Kidney capillary endothelial cell (primary cell): ENCODE results near the gene SLC22A31.
"Not testable (repeated sequence)": the region's sequence is repeated elsewhere in the genome, so short reads cannot be mapped to it uniquely, and the experiment has no call there.

Source experiments
- DNase-seq: peaks from one replicate; pipeline ENCODE4 v3.0.0-alpha.2; 2018; ENCODE audit warnings: low spot score

Gene SLC22A31

DNA sequence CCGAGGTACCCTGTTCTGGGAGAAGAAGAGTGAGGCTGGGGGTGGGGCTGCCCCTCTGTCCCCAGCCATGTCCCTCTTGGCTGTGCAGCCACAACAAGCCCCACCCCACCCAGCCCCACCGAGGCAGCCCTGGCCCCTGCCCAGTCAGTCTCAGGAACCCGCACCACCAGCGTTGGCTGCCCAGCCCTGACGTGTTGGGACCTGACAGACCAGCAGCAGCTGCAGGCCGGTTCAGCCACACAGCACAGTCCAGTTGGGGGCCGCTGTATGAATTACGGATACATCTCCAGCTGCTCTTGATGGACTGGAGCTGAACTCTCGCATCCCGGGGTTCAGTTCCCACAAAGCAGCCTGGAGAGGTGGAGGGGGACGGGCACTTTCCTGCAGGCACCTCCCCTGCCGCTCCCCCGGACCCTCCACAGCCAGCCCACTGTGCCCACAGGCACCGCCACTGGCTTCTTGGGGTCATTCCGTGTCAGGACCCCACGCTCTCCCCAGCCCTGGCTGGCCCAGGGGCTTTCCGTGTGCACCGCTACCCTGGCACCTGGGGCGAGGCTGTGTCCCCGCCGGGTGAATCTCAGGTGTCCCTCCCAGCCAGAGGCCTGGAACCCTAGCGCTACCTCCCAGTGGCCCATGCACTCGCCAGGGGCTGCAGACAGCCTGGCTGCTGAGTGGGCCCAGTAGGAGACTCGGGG, 21.7 kb downstream of the SLC22A31 start:
- no peak for DNase-seq

DNA sequence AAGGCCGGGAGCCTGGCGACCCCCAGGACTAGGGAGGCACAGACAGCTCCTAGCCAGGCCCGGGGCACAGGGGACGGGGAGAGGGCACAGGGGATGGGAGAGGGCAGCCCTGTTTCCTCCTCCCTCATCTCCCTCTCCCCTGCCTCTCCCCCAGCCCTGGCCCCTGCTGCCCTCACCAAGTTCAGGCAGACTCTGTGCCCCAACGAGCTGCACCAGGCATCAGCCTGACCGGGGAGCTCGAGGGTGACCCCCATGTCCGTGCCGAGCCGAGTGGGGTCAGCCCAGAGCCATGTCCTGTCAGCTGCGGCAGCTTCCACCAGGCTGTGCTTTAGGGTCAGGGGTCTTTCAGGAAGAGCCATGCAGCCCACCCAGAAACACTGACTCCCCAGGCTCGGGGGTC, 22.8 kb downstream of the SLC22A31 start:
- DNase-seq, result no peak

- no peak for DNase-seq
Observed at GRCh38 chr16:89176717-89177116, 23.6 kb downstream of the SLC22A31 start.

- no peak for DNase-seq
Observed at GRCh38 chr16:89176147-89176690, 24.1 kb downstream of the SLC22A31 start.

- DNase-seq, result no peak
Observed at GRCh38 chr16:89175280-89176146, 24.8 kb downstream of the SLC22A31 start.

DNA sequence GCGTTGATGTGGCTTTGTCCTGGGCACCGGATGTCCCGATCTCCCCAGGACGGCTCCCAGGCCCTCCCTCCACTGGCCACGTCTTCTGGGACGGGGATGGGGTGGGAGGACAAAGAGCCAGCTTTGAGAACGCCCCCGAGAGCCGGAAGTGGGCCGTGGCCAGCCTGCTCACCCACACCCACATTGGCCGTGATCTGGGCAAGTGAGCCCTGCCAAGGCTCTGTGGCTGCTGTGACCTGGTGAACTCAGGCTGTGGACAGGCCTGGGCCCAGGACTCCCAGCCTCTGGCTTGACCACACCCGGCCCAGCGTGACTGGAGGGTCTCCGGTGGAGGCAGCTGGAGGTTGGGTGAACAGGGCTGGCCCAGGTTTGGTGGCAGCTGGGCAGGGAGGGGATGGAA, 25.5 kb downstream of the SLC22A31 start:
- DNase-seq, result no peak

GRCh38 chr16:89174055-89174827, 26.1 kb downstream of the SLC22A31 start:
- DNase-seq, result no peak

DNA sequence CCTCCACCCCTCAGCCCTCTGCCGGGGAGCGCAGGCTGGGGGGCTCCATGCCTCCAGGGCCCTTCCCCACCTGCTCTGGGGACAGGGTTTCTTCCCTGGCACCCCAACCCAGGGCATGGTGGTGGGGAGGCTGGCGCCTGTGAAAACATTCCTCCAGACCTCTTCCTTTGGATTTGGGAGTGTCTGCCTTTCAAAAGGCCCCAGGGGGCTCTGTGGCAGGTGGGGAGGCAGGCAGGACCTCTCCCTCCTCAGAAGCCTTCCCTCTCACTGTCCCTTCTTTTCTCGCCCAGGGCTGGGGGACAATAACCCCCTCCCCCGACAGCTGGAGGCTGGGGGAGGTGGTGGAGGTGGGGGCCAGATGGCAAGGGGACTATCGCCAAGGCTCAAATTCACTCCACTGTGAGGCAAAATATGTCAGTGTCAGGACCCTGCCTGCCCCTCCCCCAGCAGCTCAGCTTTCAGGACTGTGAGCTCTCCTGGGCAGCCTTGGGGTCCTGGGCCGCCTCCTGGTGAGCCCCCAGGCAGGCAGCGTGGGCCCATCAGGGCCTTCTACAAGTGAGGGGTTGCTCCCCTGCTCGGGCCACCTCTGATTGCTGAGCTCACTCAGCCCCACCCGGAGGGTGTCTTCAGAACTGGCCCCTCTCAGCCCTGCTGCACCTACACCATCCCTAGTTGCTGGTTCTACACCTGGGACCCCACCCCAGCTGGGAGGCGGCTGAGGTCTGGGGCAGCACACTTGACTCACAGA, 27.0 kb downstream of the SLC22A31 start:
- DNase-seq, result no peak

DNA sequence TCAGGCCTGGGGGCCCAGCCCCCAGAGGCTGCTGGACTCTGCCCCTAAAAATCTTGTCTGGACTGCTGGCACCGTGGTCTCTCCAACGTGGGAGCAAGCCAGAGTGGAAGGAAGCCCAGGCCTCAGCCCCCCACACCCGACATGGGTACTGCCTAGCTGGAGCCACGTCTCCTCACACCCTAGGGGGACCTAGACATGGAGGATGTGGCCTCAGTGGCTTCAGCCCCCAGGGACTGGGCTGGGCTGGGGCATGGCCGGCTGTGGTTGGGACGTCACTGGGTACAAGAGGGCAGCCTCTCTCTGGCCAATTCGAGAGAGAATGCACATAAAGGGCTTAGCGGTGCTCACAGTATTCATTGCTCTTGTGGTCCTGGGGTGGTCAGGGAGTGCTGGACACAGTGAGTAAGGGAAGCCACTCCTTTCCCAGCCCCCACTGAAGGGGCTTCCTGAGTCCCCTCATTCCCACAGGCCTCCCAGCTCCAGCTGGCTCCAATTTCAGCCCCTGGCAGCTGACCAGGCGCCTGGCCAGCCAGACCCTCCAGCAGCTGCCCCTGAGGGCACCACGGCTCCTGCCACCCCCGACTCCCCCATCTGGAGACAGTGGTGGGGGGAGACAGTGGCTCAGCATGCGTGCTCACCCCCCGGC, 27.7 kb downstream of the SLC22A31 start:
- DNase-seq, result no peak

DNA sequence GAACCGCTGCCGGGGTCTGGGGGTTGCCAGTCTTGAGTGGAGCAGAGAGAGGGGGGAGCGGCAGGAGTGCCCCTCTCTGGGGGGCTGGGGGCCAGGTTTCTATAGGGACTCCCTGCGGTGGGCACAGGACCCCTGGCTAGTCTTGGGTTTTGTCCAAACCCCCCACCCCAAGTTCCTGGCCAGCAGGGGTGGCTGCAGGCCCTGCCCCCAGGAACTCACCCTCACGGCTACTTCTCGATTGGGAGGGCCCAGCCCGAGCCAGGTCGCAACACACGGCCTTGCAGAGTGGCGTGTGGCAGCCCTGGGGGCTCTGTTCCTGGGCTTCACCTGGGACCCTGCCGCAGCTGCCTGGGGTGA, 28.2 kb downstream of the SLC22A31 start:
- no peak for DNase-seq

DNA sequence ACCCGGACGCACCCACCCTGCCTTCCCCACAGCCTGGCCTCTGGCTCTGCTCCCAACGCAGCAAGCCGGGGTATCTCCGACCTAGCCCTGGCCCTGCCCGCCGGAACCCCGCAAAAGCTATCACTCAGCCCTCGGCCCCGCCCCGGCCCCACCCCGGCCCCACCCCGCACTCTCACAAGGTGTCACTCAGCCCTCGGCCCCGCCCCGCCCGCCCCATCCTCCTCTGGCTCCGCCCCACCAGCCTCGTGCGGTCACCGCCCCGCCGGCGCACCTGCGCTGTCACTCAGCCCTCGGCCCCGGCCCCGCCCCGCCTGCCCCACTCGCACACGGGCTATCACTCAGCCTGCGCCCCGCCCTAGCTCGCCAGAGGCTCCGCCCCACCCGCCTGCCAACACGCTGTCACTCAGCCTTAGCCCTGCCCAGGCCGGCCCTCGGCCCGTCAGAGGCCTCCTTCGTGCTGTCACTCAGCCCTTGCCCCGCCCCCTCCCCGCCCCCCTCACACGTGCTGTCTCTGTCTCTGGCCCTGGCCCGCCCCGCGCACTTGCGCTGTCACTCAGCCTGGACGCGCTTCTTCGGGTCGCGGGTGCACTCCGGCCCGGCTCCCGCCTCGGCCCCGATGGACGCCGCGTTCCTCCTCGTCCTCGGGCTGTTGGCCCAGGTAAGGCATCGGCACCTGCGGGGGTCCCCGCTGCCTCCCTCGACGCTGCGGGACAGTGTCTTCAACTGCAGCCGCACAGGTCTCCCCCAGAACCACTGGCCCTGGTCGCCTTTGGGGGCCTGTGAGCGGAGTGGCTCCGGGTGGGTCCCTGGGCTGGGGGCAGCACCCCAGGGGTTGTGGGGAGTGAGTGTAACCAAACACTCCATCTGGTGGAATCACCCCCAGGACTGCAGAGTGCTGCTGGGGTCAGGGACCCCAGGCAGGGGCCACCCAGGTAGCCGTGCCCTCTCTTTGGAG, 28.8 kb downstream of the SLC22A31 start, which contains the start of gene CDH15:
CDH15 (plus strand) TSS at position 533 of the 955 bp plus-strand sequence; CDS start at position 617, 84 bp downstream.
- peak; percentile 85 for DNase-seq

DNA sequence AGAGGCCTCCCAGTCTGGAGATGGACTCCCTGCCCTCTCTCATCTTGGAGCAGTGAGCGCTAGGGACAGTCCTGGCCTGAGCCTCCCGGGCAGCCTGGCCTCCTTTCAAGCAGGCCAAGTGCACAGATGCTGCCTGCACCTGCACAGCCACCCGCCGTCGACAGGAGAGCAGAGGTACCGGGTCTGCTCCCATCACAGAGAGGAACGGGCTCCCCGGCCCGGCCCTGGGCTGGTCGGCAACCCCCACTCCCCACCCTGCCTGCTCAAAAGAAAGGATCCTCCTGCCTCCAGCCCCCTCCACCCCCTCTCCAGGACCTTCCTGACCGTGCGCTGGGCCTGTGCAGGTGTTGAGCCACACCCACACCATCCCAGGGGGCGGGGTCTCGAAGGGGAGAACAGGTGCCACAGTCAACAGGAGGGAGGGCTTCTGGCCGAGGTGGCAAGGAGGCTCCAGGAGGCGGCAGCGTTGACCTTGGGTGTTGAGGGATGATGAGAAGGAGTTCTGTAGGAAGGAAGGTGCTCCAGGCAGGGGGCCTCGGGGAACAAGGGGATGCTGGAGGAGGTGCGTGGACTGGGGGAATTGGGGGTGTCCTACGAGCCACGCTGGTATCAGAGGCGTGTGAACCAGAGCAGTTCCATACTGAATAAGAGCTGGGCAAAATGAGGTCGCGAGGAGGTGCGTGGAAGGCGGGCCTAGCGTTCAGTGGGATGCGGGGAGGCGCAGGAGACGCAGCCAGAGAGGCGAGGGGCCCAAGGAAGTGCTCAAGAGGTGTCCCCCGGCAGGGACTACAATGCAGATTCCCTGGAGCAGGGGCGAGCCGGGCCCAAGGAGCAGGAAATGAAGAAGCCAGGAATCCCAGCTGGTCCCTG, 29.8 kb downstream of the SLC22A31 start:
- no peak for DNase-seq

GRCh38 chr16:89169778-89170177, 30.6 kb downstream of the SLC22A31 start:
- no peak for DNase-seq

DNA sequence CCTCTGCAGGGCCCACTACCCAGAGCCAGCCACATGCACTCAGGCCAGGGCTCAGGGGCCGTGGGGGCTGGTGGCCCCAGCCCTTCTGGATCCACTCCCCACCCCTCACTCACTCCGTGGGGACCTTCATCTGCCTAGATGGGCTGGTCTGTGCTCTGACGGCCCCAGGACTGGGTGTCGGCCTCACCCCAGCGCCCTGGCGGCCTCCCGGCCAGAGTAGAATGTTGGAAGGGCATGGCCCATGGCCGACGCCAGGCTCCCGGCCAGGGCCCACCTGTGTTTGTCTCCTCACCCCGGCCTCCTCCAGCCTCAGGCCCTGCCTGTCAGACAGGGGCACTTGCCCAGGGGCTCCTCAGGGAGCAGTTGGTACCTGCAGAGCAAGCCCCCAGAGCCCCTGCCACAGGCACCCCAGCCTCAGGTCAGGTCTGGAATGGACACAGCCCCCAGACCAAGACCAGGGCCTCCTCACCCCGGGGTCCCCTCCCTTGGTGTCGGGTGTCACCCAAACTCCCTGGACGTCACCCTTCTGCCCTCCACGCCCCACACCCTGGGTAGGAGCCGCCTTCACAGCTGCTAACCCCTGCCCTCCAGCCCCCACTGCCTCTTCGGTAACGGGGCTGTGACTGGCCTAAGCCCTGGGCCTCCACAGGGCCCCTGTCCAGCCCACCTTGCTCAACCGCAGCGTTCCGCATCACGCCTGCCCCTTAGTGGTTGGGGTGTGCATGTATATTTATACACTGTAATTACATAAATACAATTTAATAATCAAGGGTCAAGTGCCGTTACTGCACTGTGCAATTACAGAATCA, 31.8 kb downstream of the SLC22A31 start:
- no peak for DNase-seq

DNA sequence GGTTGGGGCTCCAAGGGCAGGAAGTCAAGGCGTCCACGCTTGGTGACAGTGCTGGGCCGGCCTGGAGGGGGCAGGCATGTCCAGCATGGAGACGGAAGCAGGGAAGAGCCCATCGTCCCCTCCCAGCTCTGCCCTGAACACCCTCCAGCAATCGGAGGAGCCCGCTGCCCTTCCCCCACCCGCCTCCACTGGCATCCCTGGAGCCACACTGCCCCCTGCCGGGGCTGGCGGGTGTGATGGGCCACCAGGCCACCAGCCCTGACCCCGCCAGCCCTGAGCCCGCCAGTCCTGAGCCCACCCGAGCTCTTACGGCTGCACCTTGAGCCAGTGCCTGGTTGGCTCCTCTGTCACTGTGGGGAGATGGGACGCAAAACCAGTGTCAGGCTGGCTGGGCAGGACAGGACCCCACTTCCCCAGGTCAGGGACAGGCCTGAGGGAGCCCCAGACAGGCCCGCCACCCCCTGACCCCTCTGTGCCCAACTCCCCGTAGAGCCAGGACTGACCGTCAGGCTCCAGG, 32.9 kb downstream of the SLC22A31 start:
- peak; percentile 81 for DNase-seq

DNA sequence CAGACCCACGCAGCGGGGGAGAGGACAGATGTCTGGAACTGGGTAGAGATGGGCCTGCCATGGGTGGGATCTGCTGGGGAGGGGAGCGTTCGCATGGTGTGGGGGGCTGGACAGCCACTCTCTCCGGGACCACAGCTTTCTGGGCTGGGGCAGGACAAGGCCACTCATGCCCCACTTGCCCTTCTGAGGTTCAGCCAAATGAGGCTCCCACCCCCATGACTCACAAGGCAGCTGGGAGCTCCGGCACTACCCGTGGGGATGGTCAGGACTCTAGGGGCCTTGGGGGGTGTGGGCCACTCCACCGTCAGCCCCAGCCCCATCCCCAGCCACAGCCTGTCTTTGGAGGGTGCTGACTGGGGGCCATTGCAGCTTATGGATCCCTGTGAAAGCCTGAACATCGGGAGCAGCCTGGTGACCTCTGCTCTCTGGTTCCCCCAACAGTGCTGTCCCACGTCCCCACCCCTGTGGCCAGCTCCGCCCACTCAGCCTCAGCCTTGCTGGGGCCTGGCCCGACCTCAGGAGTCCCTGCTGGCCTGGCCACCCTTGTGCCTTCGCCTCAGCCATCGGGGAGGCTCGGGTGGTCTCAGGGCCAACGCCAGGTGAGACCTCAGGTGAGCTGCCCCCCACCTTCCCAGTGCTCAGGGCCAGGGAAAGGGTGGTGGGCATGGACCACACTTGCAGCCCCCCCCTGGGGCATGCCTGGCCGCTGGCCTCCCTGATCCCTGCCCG, 33.5 kb downstream of the SLC22A31 start:
- no peak for DNase-seq

- DNase-seq, result not testable (repeated sequence)
Observed at GRCh38 chr16:89165681-89165979, 34.7 kb downstream of the SLC22A31 start.
